Omental fat pad (tissue), 4 donors: ENCODE measurements around the gene MYBPC1. TPM values are rescaled to one million over a fixed set of nuclear protein-coding genes. Genes with fewer than 3 reads are reported as not detected.

Experiments used
- ATAC-seq: fragments of 150-250 bp; one replicate; pipeline ENCODE4 v1.9.1; 2016; ENCODE audit warnings: mild to moderate bottlenecking, moderate library complexity; ENCODE audit not compliant: low FRiP score
- DNase-seq: peaks from one replicate; pipeline ENCODE4 v3.0.0-alpha.2; 2019; ENCODE audit warnings: low spot score
- total RNA-seq, 4 donors: library from RNA; depleted of rRNA; stranded (reverse); fragments of >200 nt; gene quantifications; one replicate each; pipeline ENCODE4 v1.1.0, GENCODE V29; 2016
- TF ChIP-seq, protein P1 (sequence below), 3 donors: fragments of 450-650 bp; IDR thresholded peaks; one replicate each; pipeline ENCODE4 v1.5.1; 2016 to 2017; ENCODE audit warnings: antibody characterized with exemption in 3 of 3, mild to moderate bottlenecking in 3 of 3, moderate library complexity in 2 of 3

Gene MYBPC1
- total RNA-seq, 4 donors from 2014 or later: not detected

DNA sequence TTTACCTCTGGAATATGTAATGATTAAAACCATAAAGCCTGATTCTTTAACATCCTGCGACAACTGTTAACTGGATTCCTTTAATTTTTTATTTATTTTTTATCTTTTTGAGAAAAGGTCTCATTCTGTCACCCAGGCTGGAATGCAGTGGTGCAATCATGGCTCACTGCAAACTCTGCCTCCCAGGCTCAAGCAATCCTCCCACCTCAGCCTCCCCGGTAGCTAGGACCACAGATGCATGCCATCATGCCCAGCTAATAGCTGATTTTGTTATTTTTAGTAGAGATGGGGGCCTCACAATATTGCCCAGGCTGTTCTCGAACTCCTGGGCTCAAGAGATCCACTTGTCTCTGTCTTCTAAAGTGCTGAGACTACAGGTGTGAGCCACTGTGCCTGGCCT lies 3.7 kb downstream of the MYBPC1 start:
- ATAC-seq (no peak), DNase-seq (no peak)
- TF ChIP-seq, protein P1, sequence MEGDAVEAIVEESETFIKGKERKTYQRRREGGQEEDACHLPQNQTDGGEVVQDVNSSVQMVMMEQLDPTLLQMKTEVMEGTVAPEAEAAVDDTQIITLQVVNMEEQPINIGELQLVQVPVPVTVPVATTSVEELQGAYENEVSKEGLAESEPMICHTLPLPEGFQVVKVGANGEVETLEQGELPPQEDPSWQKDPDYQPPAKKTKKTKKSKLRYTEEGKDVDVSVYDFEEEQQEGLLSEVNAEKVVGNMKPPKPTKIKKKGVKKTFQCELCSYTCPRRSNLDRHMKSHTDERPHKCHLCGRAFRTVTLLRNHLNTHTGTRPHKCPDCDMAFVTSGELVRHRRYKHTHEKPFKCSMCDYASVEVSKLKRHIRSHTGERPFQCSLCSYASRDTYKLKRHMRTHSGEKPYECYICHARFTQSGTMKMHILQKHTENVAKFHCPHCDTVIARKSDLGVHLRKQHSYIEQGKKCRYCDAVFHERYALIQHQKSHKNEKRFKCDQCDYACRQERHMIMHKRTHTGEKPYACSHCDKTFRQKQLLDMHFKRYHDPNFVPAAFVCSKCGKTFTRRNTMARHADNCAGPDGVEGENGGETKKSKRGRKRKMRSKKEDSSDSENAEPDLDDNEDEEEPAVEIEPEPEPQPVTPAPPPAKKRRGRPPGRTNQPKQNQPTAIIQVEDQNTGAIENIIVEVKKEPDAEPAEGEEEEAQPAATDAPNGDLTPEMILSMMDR (IDR thresholded peaks at IDR 0.05): no peak

DNA sequence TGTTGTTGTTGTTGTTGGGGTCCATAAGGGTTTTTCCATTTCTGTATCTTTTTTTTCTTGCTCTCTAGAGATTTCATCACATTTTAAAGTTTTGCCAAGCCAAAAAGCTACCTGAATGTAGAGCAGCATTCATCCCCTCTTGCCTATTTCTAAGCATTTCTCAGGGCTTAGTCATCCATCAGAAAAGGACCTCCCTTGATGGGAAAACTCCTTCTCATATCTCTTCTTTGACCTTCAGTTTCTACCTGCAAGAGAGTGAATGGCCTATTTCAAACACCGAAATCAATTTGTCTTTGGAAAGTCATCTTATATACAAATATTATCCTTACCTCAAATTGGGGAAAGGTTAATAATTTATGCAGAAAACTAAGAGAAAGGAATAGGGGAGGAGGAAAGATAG lies 4.5 kb downstream of the MYBPC1 start:
- DNase-seq (no peak), ATAC-seq (no peak)
- TF ChIP-seq, protein P1 (IDR thresholded peaks at IDR 0.05): no peak

GRCh38 chr12:101599771-101600484 lies 5.2 kb downstream of the MYBPC1 start:
- TF ChIP-seq, protein P1 (IDR thresholded peaks at IDR 0.05): no peak
- DNase-seq (no peak), ATAC-seq (no peak)

- no peak for DNase-seq
- TF ChIP-seq, protein P1 (IDR thresholded peaks at IDR 0.05): no peak
- no peak for ATAC-seq
Observed at GRCh38 chr12:101604132-101604531, 9.4 kb downstream of the MYBPC1 start.

DNA sequence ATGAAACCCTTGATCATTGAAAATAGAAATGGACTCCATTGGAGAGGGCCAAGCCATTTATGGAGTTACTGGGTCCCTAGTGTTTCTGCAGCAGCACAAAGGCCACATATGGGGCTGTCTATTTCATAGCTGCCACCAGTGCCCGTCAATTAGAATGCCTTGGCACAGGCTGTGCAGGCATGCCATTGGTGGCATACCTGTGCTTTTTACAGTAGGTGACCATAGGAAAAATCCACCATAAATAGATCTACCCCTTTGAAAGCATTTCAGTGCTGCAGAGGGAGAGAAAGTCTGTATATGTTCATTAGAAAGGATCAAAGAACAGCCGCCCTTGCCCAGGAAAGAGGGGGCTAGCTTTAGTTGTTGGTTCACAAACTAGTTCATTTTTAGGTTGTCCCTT lies 13.1 kb downstream of the MYBPC1 start:
- DNase-seq: no peak
- ATAC-seq: no peak
- TF ChIP-seq, protein P1 (IDR thresholded peaks at IDR 0.05): no peak

DNA sequence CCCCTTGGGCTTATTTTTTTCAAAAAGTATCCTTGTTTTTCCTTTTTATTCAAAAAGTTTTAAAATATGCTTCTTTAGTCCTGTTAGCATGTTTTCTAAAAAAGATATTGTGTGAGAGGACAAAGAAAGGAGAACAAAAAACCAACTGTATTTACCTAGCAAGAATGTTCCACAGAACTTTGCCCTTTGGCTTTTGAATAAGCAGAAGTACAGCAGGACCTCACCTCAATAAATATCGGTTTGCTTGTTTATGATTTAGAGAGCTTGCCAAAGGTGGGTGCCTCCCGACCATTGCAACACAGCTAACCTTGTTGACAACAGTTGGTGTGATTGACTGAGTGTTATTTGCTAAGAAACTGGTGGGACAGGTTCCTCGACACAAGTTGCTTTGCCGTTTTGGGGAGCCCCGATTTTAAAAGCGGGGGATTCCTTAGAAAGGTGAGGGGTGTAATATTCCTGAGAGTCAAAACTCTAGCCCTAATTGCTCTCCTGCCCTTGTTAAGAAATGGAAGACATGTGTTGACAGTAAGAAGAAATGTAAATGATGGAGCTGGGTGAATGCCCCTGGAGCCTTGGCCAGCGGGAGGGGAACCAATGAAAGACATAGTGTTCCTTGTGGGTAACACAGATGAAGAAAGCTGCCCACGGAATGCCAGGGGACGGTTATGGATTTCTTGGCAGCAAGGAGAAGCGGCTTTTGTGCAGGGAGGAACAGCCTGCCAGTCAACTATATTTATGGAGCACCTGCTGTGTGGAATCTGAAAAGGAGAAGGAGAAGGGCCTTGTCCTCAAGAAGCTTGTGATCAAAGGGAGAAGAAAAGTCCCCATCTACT lies 13.7 kb downstream of the MYBPC1 start:
- ATAC-seq (no peak), DNase-seq (no peak)
- TF ChIP-seq, protein P1 (IDR thresholded peaks at IDR 0.05): no peak
